Measurements from ENCODE around the gene AGAP1. TPM values are rescaled to one million over a fixed set of nuclear protein-coding genes. Genes with fewer than 3 reads are reported as not detected.
"Not testable (repeated sequence)": the region's sequence is repeated elsewhere in the genome, so short reads cannot be mapped to it uniquely, and the experiment has no call there.

The AGAP1 gene
- polyA plus RNA-seq, 4 donors, result 9.8 to 19.2 (median 15.5) TPM

- not testable (repeated sequence) for H3K27me3 ChIP-seq (ENCODE audit: control insufficient read depth in 3 of 3, insufficient read depth in 3 of 3, low read length in 3 of 3); DNase-seq; H3K27ac ChIP-seq (ENCODE audit: low read depth in 1 of 3, low read length in 2 of 3); H3K9me3 ChIP-seq (ENCODE audit: control insufficient read depth in 2 of 2, insufficient read depth in 1 of 2, low read depth in 1 of 2, low read length in 1 of 2); H3K4me3 ChIP-seq (ENCODE audit: low read depth in 1 of 3, low read length in 3 of 3); FAIRE-seq; H3K4me1 ChIP-seq (ENCODE audit: control insufficient read depth in 3 of 3, insufficient read depth in 2 of 3, low read depth in 1 of 3, low read length in 2 of 3)
- WGBS, 3 donors, result 61 to 69% (median 68%) methylated on average over 6 of the region's 6 CpGs
- peaks cover 0 to 11% (median 0%) of the 10 kb centered on the region in 3 donors for H3K36me3 ChIP-seq (ENCODE audit: control insufficient read depth in 3 of 3, insufficient read depth in 2 of 3, low read depth in 1 of 3, low read length in 3 of 3)
These were observed 453.2 kb downstream of the AGAP1 start for GRCh38 chr2:235947055-235947454.

DNA sequence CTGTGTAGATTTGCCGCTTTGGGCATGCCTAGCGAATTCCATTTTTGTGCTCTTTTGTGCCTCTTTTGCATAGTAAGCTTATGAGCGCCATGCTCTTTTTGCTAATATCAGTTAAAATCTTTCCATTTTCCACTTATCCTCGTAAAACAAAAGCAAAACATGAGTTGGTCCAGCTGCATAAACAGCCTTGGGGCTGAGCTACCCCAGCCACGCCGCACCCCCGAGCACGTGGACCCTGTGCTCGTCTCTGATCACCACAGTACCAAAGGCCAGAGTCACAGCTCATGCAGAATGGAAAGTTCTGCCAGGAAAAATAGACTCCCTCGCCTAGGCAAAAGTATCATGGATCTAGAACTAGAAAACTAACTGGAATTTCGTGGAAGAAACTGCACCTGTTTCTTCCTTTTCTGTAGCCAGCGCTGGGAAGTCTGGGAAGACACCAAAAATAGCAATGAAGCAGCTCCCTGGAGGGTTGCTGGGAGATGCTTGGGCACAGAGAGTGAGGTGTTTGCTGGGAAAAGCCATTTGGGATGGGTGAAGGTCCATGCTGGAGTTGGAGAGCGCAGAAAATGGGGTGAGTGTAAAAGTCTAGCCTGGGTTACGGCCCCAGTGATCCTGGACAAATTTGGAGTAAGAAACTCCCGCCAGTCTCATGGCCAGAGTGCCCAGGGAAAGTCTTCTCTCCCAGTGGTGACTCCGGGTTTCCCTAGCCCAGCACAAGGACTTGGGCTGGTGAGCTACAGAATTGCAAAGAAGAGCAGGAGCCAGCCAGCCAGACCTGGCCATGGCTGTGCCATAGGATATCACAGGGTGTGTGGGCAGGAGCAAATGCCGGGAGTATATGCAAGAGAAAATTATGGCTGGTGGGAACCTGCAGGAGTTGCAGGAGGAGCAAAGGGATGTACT is 456.0 kb downstream of the AGAP1 start:
- no peak overlapping the region for H3K4me3 ChIP-seq (ENCODE audit: low read depth in 1 of 3, low read length in 3 of 3)
- DNase-seq (no peak), FAIRE-seq (no peak)
- no peaks in the 10 kb centered on the region for H3K27me3 ChIP-seq (ENCODE audit: control insufficient read depth in 3 of 3, insufficient read depth in 3 of 3, low read length in 3 of 3)
- no peak overlapping the region for H3K27ac ChIP-seq (ENCODE audit: low read depth in 1 of 3, low read length in 2 of 3)
- no peaks in the 10 kb centered on the region for H3K4me1 ChIP-seq (ENCODE audit: control insufficient read depth in 3 of 3, insufficient read depth in 2 of 3, low read depth in 1 of 3, low read length in 2 of 3)
- no peaks in the 10 kb centered on the region for H3K9me3 ChIP-seq (ENCODE audit: control insufficient read depth in 2 of 2, insufficient read depth in 1 of 2, low read depth in 1 of 2, low read length in 1 of 2)
- WGBS, 3 donors, result 88 to 95% (median 91%) methylated on average over 17 of the region's 17 CpGs
- peaks cover 0 to 13% (median 0%) of the 10 kb centered on the region in 3 donors for H3K36me3 ChIP-seq (ENCODE audit: control insufficient read depth in 3 of 3, insufficient read depth in 2 of 3, low read depth in 1 of 3, low read length in 3 of 3)

GRCh38 chr2:235950473-235950809 is 456.6 kb downstream of the AGAP1 start:
- H3K27me3 ChIP-seq (ENCODE audit: control insufficient read depth in 3 of 3, insufficient read depth in 3 of 3, low read length in 3 of 3), result no peaks in the 10 kb centered on the region
- H3K9me3 ChIP-seq (ENCODE audit: control insufficient read depth in 2 of 2, insufficient read depth in 1 of 2, low read depth in 1 of 2, low read length in 1 of 2), result no peaks in the 10 kb centered on the region
- 60 to 89% (median 80%) methylated on average over 3 of the region's 3 CpGs for WGBS, 3 donors
- H3K4me3 ChIP-seq (ENCODE audit: low read depth in 1 of 3, low read length in 3 of 3), result no peak overlapping the region
- DNase-seq (no peak), FAIRE-seq (no peak)
- H3K27ac ChIP-seq (ENCODE audit: low read depth in 1 of 3, low read length in 2 of 3), result no peak overlapping the region
- H3K4me1 ChIP-seq (ENCODE audit: control insufficient read depth in 3 of 3, insufficient read depth in 2 of 3, low read depth in 1 of 3, low read length in 2 of 3), result no peaks in the 10 kb centered on the region
- peaks cover 0 to 16% (median 0%) of the 10 kb centered on the region in 3 donors for H3K36me3 ChIP-seq (ENCODE audit: control insufficient read depth in 3 of 3, insufficient read depth in 2 of 3, low read depth in 1 of 3, low read length in 3 of 3)

DNA sequence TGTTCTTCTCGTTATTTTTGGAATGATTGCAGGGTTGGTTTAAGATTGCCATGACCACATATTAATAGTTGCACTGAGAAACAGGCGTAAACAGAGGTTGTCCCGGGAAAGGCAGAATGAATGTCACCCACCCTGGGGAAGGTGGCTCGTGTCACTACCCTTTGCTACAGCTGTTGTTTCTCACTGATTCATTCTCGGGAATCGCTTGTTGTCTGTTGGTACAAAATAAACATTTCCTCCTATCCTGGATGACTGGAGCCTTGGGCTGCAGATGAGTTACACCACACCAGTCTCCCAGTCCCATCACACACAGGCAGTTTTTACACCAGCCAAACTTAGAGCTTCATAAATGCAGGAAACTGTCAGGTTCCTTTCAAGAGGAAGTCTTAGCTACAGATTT is 457.6 kb downstream of the AGAP1 start:
- WGBS, 3 donors, result 65 to 82% (median 69%) methylated on average over 6 of the region's 6 CpGs
- H3K4me3 ChIP-seq (ENCODE audit: low read depth in 1 of 3, low read length in 3 of 3), result no peak overlapping the region
- no peak for DNase-seq
- no peaks in the 10 kb centered on the region for H3K4me1 ChIP-seq (ENCODE audit: control insufficient read depth in 3 of 3, insufficient read depth in 2 of 3, low read depth in 1 of 3, low read length in 2 of 3)
- no peaks in the 10 kb centered on the region for H3K9me3 ChIP-seq (ENCODE audit: control insufficient read depth in 2 of 2, insufficient read depth in 1 of 2, low read depth in 1 of 2, low read length in 1 of 2)
- no peaks in the 10 kb centered on the region for H3K27me3 ChIP-seq (ENCODE audit: control insufficient read depth in 3 of 3, insufficient read depth in 3 of 3, low read length in 3 of 3)
- H3K27ac ChIP-seq (ENCODE audit: low read depth in 1 of 3, low read length in 2 of 3), result no peak overlapping the region
- peaks cover 0 to 20% (median 0%) of the 10 kb centered on the region in 3 donors for H3K36me3 ChIP-seq (ENCODE audit: control insufficient read depth in 3 of 3, insufficient read depth in 2 of 3, low read depth in 1 of 3, low read length in 3 of 3)
- FAIRE-seq, result no peak

GRCh38 chr2:235951982-235952381 is 458.1 kb downstream of the AGAP1 start:
- H3K27me3 ChIP-seq (ENCODE audit: control insufficient read depth in 3 of 3, insufficient read depth in 3 of 3, low read length in 3 of 3), result no peaks in the 10 kb centered on the region
- FAIRE-seq (no peak), DNase-seq (no peak)
- no peaks in the 10 kb centered on the region for H3K9me3 ChIP-seq (ENCODE audit: control insufficient read depth in 2 of 2, insufficient read depth in 1 of 2, low read depth in 1 of 2, low read length in 1 of 2)
- WGBS, 3 donors, result 27 to 44% (median 34%) methylated on average over 2 of the region's 2 CpGs
- peaks cover 0 to 22% (median 0%) of the 10 kb centered on the region in 3 donors for H3K36me3 ChIP-seq (ENCODE audit: control insufficient read depth in 3 of 3, insufficient read depth in 2 of 3, low read depth in 1 of 3, low read length in 3 of 3)
- no peaks in the 10 kb centered on the region for H3K4me1 ChIP-seq (ENCODE audit: control insufficient read depth in 3 of 3, insufficient read depth in 2 of 3, low read depth in 1 of 3, low read length in 2 of 3)
- H3K4me3 ChIP-seq (ENCODE audit: low read depth in 1 of 3, low read length in 3 of 3), result no peak overlapping the region
- H3K27ac ChIP-seq (ENCODE audit: low read depth in 1 of 3, low read length in 2 of 3), result no peak overlapping the region

- 87 to 89% (median 88%) methylated on average over 10 of the region's 10 CpGs for WGBS, 3 donors
- FAIRE-seq, result no peak
- no peaks in the 10 kb centered on the region for H3K27me3 ChIP-seq (ENCODE audit: control insufficient read depth in 3 of 3, insufficient read depth in 3 of 3, low read length in 3 of 3)
- H3K4me1 ChIP-seq (ENCODE audit: control insufficient read depth in 3 of 3, insufficient read depth in 2 of 3, low read depth in 1 of 3, low read length in 2 of 3), result no peaks in the 10 kb centered on the region
- H3K4me3 ChIP-seq (ENCODE audit: low read depth in 1 of 3, low read length in 3 of 3), result no peak overlapping the region
- H3K27ac ChIP-seq (ENCODE audit: low read depth in 1 of 3, low read length in 2 of 3), result no peak overlapping the region
- DNase-seq, result no peak
- H3K36me3 ChIP-seq (ENCODE audit: control insufficient read depth in 3 of 3, insufficient read depth in 2 of 3, low read depth in 1 of 3, low read length in 3 of 3), result peaks cover 0 to 22% (median 0%) of the 10 kb centered on the region in 3 donors
- H3K9me3 ChIP-seq (ENCODE audit: control insufficient read depth in 2 of 2, insufficient read depth in 1 of 2, low read depth in 1 of 2, low read length in 1 of 2), result no peaks in the 10 kb centered on the region
These were observed 458.9 kb downstream of the AGAP1 start for GRCh38 chr2:235952714-235953113.

- no peak overlapping the region for H3K27ac ChIP-seq (ENCODE audit: low read depth in 1 of 3, low read length in 2 of 3)
- 89 to 93% (median 93%) methylated on average over 10 of the region's 10 CpGs for WGBS, 3 donors
- H3K4me1 ChIP-seq (ENCODE audit: control insufficient read depth in 3 of 3, insufficient read depth in 2 of 3, low read depth in 1 of 3, low read length in 2 of 3), result no peaks in the 10 kb centered on the region
- FAIRE-seq (no peak), DNase-seq (no peak)
- peaks cover 0 to 30% (median 0%) of the 10 kb centered on the region in 3 donors for H3K36me3 ChIP-seq (ENCODE audit: control insufficient read depth in 3 of 3, insufficient read depth in 2 of 3, low read depth in 1 of 3, low read length in 3 of 3)
- H3K27me3 ChIP-seq (ENCODE audit: control insufficient read depth in 3 of 3, insufficient read depth in 3 of 3, low read length in 3 of 3), result no peaks in the 10 kb centered on the region
- H3K9me3 ChIP-seq (ENCODE audit: control insufficient read depth in 2 of 2, insufficient read depth in 1 of 2, low read depth in 1 of 2, low read length in 1 of 2), result no peaks in the 10 kb centered on the region
- no peak overlapping the region for H3K4me3 ChIP-seq (ENCODE audit: low read depth in 1 of 3, low read length in 3 of 3)
These were observed 460.4 kb downstream of the AGAP1 start for GRCh38 chr2:235954281-235954680.

- FAIRE-seq (no peak), DNase-seq (no peak)
- Histone ChIP-seq H3K4me1 (ENCODE audit: control insufficient read depth in 3 of 3, insufficient read depth in 2 of 3, low read depth in 1 of 3, low read length in 2 of 3) (no peaks in the 10 kb centered on the region), H3K9me3 (ENCODE audit: control insufficient read depth in 2 of 2, insufficient read depth in 1 of 2, low read depth in 1 of 2, low read length in 1 of 2) (no peaks in the 10 kb centered on the region), H3K27ac (ENCODE audit: low read depth in 1 of 3, low read length in 2 of 3) (no peak overlapping the region), H3K36me3 (ENCODE audit: control insufficient read depth in 3 of 3, insufficient read depth in 2 of 3, low read depth in 1 of 3, low read length in 3 of 3) (peaks cover 0 to 32% (median 0%) of the 10 kb centered on the region in 3 donors), H3K27me3 (ENCODE audit: control insufficient read depth in 3 of 3, insufficient read depth in 3 of 3, low read length in 3 of 3) (no peaks in the 10 kb centered on the region), H3K4me3 (ENCODE audit: low read depth in 1 of 3, low read length in 3 of 3) (no peak overlapping the region)
- 82 to 96% (median 92%) methylated on average over 12 to 13 of the region's 13 CpGs for WGBS, 3 donors
These were observed 461.1 kb downstream of the AGAP1 start for GRCh38 chr2:235954888-235955480.
